HG03064 (cell line): Measurements from ENCODE around the gene SLC17A9.

ENCODE experiments used
- ATAC-seq: cut with Tn5 transposase; IDR thresholded peaks from one replicate; pipeline ENCODE4 v1.9.1; 2021; ENCODE audit warnings: low read depth; ENCODE audit not compliant: unreplicated experiment

SLC17A9 gene, protein sequence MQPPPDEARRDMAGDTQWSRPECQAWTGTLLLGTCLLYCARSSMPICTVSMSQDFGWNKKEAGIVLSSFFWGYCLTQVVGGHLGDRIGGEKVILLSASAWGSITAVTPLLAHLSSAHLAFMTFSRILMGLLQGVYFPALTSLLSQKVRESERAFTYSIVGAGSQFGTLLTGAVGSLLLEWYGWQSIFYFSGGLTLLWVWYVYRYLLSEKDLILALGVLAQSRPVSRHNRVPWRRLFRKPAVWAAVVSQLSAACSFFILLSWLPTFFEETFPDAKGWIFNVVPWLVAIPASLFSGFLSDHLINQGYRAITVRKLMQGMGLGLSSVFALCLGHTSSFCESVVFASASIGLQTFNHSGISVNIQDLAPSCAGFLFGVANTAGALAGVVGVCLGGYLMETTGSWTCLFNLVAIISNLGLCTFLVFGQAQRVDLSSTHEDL

DNA sequence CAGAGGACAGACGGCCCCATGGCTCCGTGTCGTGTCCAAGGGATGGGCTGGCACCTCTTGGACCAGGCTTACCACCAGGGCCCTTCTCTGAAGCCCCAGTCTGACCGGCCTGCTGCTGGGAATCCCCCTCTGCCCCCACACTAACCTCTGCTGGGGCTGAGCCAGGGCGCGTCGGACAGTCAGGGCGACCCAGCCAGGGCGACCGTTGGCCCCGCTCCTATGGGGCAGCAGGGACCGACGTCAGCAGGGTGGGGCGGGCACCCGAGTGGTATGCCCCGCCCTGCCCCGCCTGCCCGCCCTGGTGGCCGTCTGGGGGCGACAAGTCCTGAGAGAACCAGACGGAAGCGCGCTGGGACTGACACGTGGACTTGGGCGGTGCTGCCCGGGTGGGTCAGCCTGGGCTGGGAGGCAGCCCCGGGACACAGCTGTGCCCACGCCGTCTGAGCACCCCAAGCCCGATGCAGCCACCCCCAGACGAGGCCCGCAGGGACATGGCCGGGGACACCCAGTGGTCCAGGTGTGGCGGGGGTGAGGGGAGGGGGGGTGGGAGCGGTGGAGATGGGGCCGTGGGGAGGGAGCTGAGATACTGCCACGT, at the start of gene SLC17A9:
TSS of gene SLC17A9 (plus strand) at position 337 of the 595 bp plus-strand sequence. CDS start at position 459, 122 bp downstream.
- ATAC-seq = peak; percentile 51

DNA sequence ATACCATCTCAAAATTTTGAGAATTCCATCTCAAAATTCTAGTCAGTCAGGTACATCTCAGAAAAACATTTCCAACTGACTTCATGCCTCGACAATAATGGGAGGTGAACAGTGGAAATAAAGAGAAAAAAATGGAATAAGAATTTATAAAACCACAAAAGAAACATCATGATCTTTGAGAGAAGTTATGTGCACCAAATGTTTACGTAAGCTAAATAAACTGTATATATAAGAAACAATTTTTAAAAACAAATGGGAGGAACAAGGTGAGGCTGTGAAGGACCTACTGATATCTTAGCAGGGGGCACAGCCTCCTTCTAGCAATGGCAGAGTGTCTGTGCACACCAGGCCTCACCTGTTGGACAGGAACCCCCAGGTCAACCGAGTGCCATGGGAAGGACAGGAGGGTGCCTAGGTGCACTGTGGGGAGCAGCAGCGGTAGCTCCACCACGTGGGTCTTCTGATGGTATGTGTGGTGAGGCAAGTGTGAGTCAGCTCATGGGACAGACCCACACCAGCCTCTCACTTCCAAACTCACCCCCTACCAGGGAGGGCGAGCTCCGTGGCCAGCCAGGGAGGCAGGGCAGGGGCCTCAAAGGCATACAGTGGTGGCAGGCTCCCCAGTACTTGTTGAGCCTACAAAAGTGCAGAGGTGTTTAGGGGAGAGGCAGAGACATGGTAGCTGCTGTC, 49.4 kb upstream of the SLC17A9 start:
- ATAC-seq = no peak

DNA sequence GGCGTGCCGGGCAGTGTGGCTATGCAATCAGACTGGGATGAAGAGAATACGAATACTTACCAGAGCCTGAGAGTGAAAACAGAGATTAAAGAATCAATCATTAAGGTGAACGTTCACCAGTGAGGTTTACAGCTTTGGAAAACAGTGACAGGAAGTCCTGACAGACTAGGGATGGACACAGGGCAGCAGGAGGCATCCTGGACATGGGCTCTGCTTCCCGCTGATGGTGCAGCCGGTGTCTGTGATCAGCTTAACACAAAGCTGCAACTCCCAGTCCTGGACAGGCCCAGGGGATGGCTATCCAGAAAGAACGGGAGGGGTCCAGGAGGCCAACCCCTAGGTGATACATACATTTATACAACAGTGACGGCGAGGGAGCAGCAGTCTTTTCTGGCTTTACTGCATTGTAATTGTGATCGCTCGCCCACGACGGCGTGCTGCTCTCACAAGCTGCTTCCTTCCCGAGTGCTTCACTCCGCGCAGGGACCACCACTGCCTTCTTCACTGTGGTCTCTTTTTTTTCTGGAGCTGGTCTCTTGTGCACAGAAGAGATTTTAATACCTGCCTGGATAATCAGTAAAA, 46.9 kb upstream of the SLC17A9 start:
- no peak for ATAC-seq

DNA sequence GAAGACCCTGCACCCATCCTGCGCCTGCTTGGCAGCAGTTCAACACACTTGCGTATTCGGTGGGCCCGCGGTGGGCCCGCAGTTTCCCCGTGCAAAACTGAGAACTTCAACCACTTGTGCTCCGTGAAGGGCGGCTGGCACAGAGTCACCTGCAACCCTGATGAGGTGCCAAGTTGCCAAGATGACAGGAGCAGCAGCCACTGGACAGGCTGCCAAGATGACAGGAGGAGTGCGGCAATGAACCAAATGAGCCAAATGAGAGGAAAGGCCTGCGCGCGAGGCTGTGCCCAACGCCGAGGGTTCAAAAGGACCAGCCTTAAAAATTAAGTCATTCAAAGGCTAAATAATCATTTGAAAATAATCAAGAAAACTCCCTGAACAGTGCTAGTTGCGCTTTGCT, 46.3 kb upstream of the SLC17A9 start:
- no peak for ATAC-seq

DNA sequence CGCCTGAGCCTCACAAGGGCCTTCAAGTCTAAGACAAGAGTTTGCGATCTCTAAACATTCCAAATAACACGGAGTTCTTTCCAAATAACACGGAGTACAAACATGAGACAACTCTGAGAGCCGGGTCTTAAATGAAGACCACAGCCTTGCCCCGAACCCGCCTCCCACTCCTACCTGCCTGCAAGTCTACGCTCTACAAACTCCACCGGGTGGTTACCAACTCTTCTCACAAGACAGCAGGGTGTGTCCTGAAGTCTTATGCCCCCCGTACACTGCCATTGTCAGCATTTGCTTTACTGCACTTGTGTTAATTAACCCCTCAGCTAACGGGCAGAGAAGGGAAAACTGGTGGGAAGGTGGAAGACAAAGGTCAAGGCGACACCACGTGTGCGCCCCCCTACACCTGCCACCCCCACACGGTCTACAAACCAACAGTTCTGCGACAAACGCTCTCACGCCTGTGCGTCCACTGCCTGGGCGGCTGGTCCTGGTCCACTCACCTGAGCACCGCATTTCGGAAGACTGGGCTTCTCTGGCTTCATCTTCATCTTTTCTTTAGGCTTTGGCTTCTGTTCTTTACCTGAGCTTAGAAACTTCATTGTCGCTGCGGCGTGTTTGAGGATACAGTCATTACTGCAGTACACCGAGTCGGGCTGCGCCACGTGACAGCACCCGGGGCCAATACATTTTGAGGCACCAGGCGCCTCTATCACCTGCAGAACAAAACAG, 45.7 kb upstream of the SLC17A9 start:
- no peak for ATAC-seq

DNA sequence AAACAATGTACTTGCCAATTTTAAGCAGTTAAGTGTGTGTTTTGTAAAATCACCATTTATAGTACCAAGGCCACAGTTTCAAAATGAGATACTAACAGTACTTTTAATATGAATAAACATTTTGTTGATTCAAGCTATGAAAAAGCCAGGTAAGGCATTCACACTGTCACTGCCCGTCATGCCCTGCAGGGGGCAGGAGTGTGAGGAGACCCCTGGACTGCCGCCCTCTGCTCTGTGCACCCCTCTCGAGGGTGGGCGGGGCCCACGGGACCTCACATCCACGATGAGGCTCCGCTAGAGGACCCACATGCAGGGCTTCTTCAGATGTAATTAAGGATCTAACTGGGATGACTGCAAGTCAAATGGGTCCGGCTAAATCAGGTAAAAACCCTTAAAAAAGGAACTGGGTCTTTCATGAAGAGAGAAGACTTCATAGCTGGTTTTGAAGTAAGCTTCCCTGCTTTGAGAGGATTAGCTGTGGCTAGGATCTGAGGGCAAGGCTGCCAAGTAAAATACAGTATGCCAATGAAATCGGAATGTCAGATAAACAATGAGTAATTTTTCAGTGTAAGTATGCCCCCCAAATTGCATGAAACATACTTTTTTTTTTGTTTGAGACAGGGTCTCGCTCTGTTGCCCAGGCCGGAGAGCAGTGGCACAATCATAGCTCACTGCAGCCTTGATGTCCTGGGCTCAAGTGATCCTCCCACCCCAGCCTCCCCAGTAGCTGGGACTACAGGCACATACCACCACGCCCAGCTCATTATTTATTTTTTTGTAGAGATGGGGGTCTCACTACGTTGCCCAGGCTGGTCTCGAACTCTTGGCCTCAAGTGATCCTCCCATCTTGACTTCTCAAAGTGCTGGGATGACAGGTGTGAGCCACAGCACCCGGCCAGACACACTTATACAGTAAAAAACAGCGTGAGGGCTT, 44.9 kb upstream of the SLC17A9 start:
- ATAC-seq = no peak

DNA sequence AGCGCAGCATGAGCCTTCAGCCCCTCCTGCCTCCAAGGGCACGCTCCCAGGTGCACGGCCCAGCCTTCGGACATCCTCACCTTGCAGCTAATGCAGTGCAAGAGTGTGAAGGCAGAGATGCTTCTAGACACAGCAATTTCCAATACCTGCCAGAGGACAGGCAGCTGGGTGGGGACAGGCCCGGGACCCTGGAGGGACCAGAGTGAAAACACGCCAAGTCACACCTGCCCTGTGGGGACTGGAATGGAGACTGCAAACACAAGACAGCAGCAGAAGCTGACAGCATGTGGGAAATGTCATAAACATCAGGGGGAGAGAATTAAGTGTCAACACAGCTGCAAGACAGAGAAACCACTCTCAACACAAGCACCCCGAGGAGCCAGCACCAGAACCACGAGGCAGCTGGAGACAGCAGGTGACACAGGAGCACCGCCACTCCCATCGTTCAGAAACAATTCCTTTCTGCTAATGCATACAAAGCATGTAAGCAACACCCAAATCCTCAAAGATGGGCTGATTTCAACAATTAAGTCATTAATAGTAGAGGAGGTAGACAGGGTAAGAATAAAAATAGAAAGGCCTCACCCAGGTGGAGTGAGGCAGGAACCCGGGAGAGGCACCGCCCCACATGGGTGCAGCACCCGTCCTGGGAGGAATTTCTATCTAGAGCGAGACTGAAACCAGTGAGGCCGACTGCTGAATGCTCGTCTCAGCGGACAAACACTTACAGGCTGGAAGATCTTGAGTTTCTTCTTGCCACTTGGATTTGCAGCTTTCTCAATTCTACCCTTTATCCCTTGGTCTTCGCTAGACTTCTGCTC, 43.3 kb upstream of the SLC17A9 start:
- no peak for ATAC-seq

DNA sequence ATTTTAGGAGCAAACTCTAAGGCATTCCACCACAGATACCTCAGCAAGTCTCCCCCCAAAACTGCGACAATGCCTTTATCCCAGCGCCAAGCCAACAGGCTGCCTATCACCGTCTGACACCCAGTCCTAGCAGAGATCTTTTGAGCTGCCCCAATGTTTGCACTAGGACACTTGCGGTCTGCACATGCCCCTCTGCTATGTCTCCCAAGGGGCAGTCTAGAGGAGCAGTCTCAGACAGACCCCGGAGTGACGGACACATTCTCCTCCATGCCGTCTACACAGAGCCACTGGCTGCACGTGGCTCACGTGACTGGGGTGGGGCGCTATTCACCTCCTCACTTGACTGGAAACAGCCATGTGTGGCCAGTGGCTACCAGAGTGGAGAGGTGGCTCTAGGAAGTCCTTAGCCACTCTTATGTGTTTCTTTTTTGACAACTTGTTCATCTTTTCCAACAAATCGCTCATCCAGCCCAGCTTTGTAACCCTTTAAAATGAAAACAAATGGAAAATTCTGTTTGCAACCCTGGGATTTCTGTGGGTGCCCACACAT, 42.2 kb upstream of the SLC17A9 start:
- ATAC-seq = no peak

DNA sequence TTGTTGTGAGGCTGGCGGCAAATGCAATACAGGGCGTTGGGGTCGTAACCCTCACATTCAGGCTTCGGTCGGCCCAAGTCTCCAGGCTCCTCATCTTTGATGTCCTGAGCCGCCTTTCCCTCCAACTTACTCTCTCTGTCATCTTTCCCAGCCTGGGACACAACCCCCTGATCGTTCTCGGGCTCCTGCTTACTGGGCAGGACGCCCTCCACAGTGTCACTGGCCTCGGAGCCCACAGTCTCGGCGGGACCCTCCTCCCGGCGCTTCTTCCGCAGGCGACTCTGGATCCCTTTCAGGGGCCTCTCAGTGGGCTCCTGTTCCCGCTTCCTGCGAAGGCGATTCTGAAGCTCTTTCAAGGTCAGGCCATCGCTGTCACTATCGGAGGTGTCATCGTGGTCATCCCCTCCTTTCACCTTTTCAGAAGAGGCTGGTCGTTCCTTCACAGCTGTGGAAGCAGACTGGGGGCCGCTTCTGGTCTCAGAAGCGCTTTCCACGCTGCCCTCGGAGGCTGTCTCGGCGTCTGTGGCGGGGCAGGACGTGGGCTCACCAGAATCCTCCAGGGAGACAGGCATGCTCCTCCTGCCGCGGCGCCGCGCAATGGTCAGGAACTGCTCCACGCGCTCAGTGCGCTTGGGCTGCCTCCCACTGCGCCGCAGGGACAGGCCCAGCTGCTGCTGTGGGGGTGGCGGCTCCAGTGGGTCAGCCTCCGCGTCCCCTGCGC, 41.6 kb upstream of the SLC17A9 start:
- no peak for ATAC-seq

DNA sequence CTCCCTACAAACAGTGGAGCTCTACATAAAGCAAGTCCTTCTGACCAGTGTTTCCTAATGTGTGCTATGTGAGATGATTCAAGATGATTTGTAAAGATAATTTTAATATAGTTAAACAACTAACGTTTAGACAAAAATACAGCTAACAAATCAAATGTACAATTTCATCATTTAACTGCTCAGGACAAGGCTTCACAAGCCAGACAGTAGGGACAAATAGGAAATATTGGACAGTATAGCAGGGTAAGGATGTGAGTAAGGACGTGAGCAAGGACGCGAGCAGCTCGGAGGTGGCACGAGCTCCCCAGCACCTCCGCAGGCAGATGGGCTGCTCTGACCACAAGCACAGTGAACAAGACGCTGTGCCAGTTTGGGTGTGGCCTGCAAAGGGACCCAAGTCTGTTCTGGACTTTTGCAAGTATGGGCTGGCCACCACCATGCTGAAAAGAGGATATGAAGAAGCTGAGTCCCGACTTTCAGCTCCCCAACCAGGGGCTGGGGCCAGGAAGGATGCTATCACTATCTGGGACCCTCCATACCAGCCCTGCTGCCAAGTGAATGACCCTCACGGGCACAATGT, 40.7 kb upstream of the SLC17A9 start:
- no peak for ATAC-seq

DNA sequence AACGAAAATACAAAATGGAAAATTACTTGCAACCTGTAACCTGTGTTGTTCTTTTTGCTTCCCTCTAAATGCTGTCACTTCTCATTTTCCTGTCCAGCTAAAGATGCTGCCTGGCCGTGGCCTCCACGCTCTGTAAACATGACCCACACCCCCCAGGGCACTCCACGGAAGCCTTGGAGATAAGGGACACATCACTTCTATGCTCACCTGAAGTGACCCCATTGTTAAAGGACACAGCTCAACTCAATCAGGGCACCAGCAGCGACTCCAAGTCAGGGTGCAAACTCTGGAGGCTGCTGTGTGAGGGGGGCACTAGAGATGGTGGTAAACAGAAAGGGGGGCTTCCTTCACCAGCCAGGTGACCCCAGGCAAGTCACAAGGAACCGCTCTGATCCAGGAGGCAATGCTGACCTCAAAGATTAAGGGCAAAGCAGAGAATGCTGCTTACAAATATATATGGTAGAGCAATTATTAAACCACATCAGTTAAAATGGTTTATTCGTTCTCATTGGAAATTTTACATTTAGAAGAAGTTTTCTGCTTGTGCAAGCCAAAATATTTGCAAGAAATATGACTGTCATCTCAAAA, 39.4 kb upstream of the SLC17A9 start:
- ATAC-seq = no peak

DNA sequence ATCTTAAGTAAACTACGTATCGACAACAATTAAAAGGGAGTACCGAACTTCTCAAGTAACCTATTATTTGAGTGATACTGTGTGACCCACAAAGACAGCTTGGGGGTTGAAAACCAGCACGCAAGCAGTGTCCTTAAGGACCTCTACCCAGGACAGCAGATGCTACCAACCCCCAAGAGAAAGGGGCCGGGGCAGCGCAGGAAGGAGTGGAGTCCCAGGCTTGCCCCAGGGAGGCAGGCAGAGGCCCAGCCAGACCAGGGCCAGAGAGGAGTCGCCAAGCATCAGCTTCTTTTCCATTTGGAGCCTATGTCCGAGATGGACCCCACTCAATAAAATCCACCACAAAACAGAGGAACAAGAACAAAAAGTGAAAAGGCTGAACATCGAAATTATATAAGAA, 38.1 kb upstream of the SLC17A9 start:
- ATAC-seq = no peak

DNA sequence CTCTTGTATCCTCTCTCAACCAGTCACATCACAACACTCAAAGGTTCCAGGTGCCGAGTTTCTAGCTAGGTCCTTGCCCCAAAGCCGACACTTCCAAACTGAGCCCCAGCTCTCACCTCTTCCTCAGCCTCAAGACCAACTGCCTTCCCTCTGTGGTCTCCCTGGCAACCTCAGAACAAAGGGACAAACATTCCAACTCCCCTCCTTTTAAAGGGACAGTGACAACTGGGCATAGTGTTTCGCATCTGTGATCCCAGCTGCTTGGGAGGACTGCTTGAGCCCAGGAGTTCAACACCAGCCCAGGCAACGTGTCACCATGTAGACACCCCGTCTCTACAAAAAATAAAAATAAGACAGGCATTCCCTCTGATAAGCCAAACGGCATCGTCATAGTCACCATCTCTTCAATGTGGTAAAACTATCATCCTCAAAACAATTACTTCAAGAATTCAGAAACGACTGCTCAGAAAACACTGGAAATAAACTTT, 37.5 kb upstream of the SLC17A9 start:
- ATAC-seq = no peak

DNA sequence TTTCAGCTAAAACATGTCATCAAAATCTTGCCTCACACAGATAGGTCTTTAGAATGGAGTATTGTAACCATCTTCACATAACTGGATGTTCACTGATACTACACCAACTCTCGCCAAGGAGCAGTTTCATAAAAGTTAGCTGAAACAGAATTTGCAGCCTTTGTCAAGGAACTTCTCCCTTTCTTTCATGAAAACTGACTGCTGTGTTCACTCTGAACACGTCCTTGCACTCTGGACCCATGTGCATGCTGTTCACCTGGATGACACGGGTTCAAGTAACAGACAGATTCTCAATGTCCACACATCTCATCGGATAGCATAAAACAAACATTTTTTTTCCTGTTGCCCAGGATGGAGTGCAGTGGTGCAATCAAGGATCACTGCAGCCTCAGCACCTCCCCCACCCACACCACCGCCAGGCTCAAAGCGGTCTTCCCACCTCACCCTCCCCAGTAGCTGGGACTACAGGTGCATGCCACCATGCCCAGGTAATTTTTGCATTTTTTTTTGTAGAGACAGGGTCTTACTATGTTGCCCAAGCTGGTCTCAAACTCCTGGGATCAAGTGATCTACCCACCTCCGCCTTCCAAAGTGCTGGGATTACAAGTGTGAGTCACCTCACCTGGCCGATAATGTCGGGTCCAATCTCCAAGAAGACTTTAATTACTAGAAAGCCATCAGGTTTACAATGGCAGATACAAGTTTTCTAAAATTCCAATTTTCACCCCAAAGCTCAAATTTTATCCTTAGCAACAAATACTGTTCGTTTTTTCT, 35.6 kb upstream of the SLC17A9 start:
- no peak for ATAC-seq

DNA sequence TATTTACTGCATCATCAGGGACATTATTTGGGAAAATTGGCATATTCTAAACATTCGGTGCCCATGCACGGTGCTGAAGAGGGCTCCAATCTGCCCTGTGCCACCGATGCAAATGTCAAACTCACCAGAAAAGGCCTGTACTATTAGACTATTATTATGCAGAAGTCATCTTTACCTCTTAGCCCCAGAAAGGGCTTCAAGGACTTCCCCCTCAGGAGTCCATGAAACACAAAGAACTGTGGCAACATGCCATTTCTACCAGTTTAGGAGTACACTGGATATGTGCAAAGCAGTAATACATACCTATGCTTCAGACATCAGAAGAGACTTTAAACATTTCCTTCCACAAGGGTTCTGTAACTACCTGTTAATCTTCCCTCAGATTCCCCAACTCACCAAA, 34.8 kb upstream of the SLC17A9 start:
- ATAC-seq = no peak

DNA sequence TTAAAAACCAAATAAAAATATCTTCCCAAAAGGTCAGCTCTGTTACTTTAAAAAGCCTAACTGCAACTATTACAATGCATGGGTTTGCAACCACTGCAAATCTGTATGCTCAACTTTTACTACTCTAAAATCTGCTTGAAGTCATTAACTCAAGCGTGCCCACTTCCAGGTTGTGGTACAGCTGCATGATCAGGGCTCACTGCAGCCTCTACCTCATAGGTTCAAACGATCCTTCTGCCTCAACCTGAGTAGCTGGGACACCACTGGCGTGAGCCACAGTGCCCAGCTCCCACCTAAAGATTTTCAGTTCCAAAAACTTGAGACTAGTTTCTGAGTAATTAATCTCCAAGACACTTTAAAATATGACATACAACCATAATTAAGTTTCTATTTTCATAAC, 34.4 kb upstream of the SLC17A9 start:
- ATAC-seq = no peak
